HG02798 (cell line): ENCODE measurements around the gene SLC26A8.

ENCODE experiments used
- ATAC-seq: cut with Tn5 transposase; IDR thresholded peaks from one replicate; pipeline ENCODE4 v1.9.1; 2021; ENCODE audit warnings: mild to moderate bottlenecking; ENCODE audit not compliant: unreplicated experiment, poor library complexity

Gene SLC26A8

DNA sequence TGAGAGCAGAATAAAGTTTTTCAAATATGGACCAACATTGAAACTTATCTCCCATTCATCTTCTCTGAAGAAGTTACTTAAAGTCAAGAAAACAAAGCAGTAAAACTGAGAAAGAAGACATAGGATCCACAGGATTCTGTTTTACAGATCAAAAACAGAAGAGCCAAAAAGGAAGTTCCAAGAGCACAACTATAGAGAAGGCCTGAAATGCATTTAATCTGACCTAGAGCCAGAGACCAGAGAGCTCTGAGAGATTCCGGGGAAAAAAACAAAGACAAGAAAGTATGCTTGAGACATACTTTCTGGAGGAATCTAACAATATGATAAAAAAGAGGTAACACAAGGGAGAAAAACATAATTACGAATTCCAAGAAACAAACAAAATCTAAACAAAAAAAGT is 129.7 kb downstream of the SLC26A8 start:
- no peak for ATAC-seq
